HEK293 (cell line): ENCODE measurements around the gene KCNJ15.

Experiments used
- GLIS1 ChIP-seq: fragments of 450-650 bp; formaldehyde crosslinking; IDR thresholded peaks from 2 replicates; pipeline ENCODE4 v1.5.1; 2016; ENCODE audit warnings: missing biosample characterization, missing genetic modification characterization
- HIC1 ChIP-seq: fragments of 450-650 bp; formaldehyde crosslinking; IDR thresholded peaks from 2 replicates; pipeline ENCODE4 v1.5.1; 2016; ENCODE audit warnings: missing biosample characterization, missing genetic modification characterization
- KLF16 ChIP-seq: fragments of 450-650 bp; formaldehyde crosslinking; IDR thresholded peaks from 2 replicates; pipeline ENCODE4 v1.5.1; 2017; ENCODE audit warnings: missing biosample characterization, missing genetic modification characterization
- KLF8 ChIP-seq: fragments of 450-650 bp; formaldehyde crosslinking; IDR thresholded peaks from 2 replicates; pipeline ENCODE4 v1.5.1; 2016; ENCODE audit warnings: missing biosample characterization, missing genetic modification characterization
- ZNF112 ChIP-seq: fragments of 450-650 bp; formaldehyde crosslinking; IDR thresholded peaks from 2 replicates; pipeline ENCODE4 v1.5.0; 2017; ENCODE audit warnings: missing biosample characterization, missing genetic modification characterization
- ZNF132 ChIP-seq: fragments of 450-650 bp; formaldehyde crosslinking; IDR thresholded peaks from 2 replicates; pipeline ENCODE4 v1.5.1; 2017; ENCODE audit warnings: missing biosample characterization, missing genetic modification characterization, borderline replicate concordance
- ZNF16 ChIP-seq: fragments of 450-650 bp; formaldehyde crosslinking; IDR thresholded peaks from 2 replicates; pipeline ENCODE4 v1.5.1; 2016; ENCODE audit warnings: low read depth, missing biosample characterization, missing genetic modification characterization
- ZNF18 ChIP-seq: fragments of 450-650 bp; formaldehyde crosslinking; IDR thresholded peaks from 2 replicates; pipeline ENCODE4 v1.5.1; 2016; ENCODE audit warnings: missing biosample characterization, missing genetic modification characterization
- ZNF2 ChIP-seq: fragments of 450-650 bp; formaldehyde crosslinking; IDR thresholded peaks from 2 replicates; pipeline ENCODE4 v1.5.1; 2016; ENCODE audit warnings: missing biosample characterization, missing genetic modification characterization
- ZNF26 ChIP-seq: fragments of 450-650 bp; formaldehyde crosslinking; IDR thresholded peaks from 2 replicates; pipeline ENCODE4 v1.5.1; 2016; ENCODE audit warnings: missing biosample characterization, missing genetic modification characterization
- ZNF302 ChIP-seq: fragments of 450-650 bp; formaldehyde crosslinking; IDR thresholded peaks from 2 replicates; pipeline ENCODE4 v1.5.1; 2016; ENCODE audit warnings: missing biosample characterization, missing genetic modification characterization, low read depth
- ZNF391 ChIP-seq: fragments of 450-650 bp; formaldehyde crosslinking; IDR thresholded peaks from 2 replicates; pipeline ENCODE4 v1.5.1; 2016; ENCODE audit warnings: low read depth, missing biosample characterization, missing genetic modification characterization, borderline replicate concordance
- ZNF521 ChIP-seq: fragments of 450-650 bp; formaldehyde crosslinking; IDR thresholded peaks from 2 replicates; pipeline ENCODE4 v1.5.1; 2017; ENCODE audit warnings: missing biosample characterization, mild to moderate bottlenecking, missing genetic modification characterization
- ZNF629 ChIP-seq: fragments of 450-650 bp; formaldehyde crosslinking; IDR thresholded peaks from 2 replicates; pipeline ENCODE4 v1.5.1; 2017; ENCODE audit warnings: missing biosample characterization, missing genetic modification characterization
- ZNF677 ChIP-seq: fragments of 450-650 bp; IDR thresholded peaks from 2 replicates; pipeline ENCODE4 v1.5.0; 2018; ENCODE audit warnings: missing biosample characterization, mild to moderate bottlenecking, missing genetic modification characterization, moderate library complexity
- ZNF768 ChIP-seq: fragments of 450-650 bp; formaldehyde crosslinking; IDR thresholded peaks from 2 replicates; pipeline ENCODE4 v1.5.1; 2018; ENCODE audit warnings: missing biosample characterization, mild to moderate bottlenecking, missing genetic modification characterization
- ZSCAN30 ChIP-seq: fragments of 450-650 bp; IDR thresholded peaks from 2 replicates; pipeline ENCODE4 v1.5.1; 2018; ENCODE audit warnings: missing biosample characterization, mild to moderate bottlenecking, missing genetic modification characterization, moderate library complexity
- TF ChIP-seq, protein P1 (sequence below): fragments of 450-650 bp; formaldehyde crosslinking; IDR thresholded peaks from 2 replicates; pipeline ENCODE4 v1.5.1; 2016; ENCODE audit warnings: missing biosample characterization, missing genetic modification characterization, borderline replicate concordance
- TF ChIP-seq, protein P2 (sequence below): fragments of 450-650 bp; formaldehyde crosslinking; IDR thresholded peaks from 2 replicates; pipeline ENCODE4 v1.5.1; 2016; ENCODE audit warnings: missing biosample characterization, missing genetic modification characterization, borderline replicate concordance
- TF ChIP-seq, protein P3 (sequence below): fragments of 450-650 bp; IDR thresholded peaks from 2 replicates; pipeline ENCODE4 v1.5.1; 2018; ENCODE audit warnings: missing biosample characterization, mild to moderate bottlenecking, missing genetic modification characterization
- TF ChIP-seq, protein P4 (sequence below): fragments of 450-650 bp; formaldehyde crosslinking; IDR thresholded peaks from 2 replicates; pipeline ENCODE4 v1.5.1; 2016; ENCODE audit warnings: missing biosample characterization, missing genetic modification characterization

Gene KCNJ15

GRCh38 chr21:38343691-38344090 lies 86.9 kb downstream of the KCNJ15 start (continued):
- TF ChIP-seq, protein P1, sequence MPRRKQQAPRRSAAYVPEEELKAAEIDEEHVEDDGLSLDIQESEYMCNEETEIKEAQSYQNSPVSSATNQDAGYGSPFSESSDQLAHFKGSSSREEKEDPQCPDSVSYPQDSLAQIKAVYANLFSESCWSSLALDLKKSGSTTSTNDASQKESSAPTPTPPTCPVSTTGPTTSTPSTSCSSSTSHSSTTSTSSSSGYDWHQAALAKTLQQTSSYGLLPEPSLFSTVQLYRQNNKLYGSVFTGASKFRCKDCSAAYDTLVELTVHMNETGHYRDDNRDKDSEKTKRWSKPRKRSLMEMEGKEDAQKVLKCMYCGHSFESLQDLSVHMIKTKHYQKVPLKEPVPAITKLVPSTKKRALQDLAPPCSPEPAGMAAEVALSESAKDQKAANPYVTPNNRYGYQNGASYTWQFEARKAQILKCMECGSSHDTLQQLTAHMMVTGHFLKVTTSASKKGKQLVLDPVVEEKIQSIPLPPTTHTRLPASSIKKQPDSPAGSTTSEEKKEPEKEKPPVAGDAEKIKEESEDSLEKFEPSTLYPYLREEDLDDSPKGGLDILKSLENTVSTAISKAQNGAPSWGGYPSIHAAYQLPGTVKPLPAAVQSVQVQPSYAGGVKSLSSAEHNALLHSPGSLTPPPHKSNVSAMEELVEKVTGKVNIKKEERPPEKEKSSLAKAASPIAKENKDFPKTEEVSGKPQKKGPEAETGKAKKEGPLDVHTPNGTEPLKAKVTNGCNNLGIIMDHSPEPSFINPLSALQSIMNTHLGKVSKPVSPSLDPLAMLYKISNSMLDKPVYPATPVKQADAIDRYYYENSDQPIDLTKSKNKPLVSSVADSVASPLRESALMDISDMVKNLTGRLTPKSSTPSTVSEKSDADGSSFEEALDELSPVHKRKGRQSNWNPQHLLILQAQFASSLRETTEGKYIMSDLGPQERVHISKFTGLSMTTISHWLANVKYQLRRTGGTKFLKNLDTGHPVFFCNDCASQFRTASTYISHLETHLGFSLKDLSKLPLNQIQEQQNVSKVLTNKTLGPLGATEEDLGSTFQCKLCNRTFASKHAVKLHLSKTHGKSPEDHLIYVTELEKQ = peak; percentile 56; the same call in 1 of the 2 replicates
- TF ChIP-seq KLF8 = peak; percentile 73
- no peak for TF ChIP-seq ZNF677 (tag by site-specific recombination)
- no peak for TF ChIP-seq ZNF16 (tag by site-specific recombination)
- no peak for TF ChIP-seq ZNF768 (tag by site-specific recombination)
- TF ChIP-seq ZNF18 (tag by site-specific recombination) = no peak
- no peak for TF ChIP-seq ZNF521 (tag by site-specific recombination)
- TF ChIP-seq ZNF26 (tag by site-specific recombination) = no peak
- peak; percentile 43; the same call in 1 of the 2 replicates for TF ChIP-seq ZNF629 (tag by site-specific recombination)
- peak; percentile 20; the same call in 1 of the 2 replicates for TF ChIP-seq GLIS1
- TF ChIP-seq HIC1 = no peak
- TF ChIP-seq ZNF112 (tag by site-specific recombination) = no peak
- TF ChIP-seq ZNF132 (tag by site-specific recombination) = no peak
- TF ChIP-seq KLF16 (tag by site-specific recombination) = no peak
- no peak for TF ChIP-seq ZSCAN30 (tag by site-specific recombination)
- TF ChIP-seq, protein P2, sequence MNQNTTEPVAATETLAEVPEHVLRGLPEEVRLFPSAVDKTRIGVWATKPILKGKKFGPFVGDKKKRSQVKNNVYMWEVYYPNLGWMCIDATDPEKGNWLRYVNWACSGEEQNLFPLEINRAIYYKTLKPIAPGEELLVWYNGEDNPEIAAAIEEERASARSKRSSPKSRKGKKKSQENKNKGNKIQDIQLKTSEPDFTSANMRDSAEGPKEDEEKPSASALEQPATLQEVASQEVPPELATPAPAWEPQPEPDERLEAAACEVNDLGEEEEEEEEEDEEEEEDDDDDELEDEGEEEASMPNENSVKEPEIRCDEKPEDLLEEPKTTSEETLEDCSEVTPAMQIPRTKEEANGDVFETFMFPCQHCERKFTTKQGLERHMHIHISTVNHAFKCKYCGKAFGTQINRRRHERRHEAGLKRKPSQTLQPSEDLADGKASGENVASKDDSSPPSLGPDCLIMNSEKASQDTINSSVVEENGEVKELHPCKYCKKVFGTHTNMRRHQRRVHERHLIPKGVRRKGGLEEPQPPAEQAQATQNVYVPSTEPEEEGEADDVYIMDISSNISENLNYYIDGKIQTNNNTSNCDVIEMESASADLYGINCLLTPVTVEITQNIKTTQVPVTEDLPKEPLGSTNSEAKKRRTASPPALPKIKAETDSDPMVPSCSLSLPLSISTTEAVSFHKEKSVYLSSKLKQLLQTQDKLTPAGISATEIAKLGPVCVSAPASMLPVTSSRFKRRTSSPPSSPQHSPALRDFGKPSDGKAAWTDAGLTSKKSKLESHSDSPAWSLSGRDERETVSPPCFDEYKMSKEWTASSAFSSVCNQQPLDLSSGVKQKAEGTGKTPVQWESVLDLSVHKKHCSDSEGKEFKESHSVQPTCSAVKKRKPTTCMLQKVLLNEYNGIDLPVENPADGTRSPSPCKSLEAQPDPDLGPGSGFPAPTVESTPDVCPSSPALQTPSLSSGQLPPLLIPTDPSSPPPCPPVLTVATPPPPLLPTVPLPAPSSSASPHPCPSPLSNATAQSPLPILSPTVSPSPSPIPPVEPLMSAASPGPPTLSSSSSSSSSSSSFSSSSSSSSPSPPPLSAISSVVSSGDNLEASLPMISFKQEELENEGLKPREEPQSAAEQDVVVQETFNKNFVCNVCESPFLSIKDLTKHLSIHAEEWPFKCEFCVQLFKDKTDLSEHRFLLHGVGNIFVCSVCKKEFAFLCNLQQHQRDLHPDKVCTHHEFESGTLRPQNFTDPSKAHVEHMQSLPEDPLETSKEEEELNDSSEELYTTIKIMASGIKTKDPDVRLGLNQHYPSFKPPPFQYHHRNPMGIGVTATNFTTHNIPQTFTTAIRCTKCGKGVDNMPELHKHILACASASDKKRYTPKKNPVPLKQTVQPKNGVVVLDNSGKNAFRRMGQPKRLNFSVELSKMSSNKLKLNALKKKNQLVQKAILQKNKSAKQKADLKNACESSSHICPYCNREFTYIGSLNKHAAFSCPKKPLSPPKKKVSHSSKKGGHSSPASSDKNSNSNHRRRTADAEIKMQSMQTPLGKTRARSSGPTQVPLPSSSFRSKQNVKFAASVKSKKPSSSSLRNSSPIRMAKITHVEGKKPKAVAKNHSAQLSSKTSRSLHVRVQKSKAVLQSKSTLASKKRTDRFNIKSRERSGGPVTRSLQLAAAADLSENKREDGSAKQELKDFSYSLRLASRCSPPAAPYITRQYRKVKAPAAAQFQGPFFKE (tag by site-specific recombination) = no peak
- TF ChIP-seq, protein P3, sequence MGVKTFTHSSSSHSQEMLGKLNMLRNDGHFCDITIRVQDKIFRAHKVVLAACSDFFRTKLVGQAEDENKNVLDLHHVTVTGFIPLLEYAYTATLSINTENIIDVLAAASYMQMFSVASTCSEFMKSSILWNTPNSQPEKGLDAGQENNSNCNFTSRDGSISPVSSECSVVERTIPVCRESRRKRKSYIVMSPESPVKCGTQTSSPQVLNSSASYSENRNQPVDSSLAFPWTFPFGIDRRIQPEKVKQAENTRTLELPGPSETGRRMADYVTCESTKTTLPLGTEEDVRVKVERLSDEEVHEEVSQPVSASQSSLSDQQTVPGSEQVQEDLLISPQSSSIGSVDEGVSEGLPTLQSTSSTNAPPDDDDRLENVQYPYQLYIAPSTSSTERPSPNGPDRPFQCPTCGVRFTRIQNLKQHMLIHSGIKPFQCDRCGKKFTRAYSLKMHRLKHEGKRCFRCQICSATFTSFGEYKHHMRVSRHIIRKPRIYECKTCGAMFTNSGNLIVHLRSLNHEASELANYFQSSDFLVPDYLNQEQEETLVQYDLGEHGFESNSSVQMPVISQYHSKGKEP (tag by site-specific recombination) = no peak
- TF ChIP-seq ZNF391 (tag by site-specific recombination) = no peak
- no peak for TF ChIP-seq ZNF2 (tag by site-specific recombination)
- TF ChIP-seq, protein P4, sequence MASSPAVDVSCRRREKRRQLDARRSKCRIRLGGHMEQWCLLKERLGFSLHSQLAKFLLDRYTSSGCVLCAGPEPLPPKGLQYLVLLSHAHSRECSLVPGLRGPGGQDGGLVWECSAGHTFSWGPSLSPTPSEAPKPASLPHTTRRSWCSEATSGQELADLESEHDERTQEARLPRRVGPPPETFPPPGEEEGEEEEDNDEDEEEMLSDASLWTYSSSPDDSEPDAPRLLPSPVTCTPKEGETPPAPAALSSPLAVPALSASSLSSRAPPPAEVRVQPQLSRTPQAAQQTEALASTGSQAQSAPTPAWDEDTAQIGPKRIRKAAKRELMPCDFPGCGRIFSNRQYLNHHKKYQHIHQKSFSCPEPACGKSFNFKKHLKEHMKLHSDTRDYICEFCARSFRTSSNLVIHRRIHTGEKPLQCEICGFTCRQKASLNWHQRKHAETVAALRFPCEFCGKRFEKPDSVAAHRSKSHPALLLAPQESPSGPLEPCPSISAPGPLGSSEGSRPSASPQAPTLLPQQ (tag by site-specific recombination) = peak; percentile 77
- no peak for TF ChIP-seq ZNF302 (tag by site-specific recombination)
